GM03348 (cell line): Measurements from ENCODE around the gene SRA1.
"Not testable (repeated sequence)": the region's sequence is repeated elsewhere in the genome, so short reads cannot be mapped to it uniquely, and the experiment has no call there.

ENCODE experiments used
- DNase-seq: peaks from one replicate; pipeline ENCODE4 v3.0.0; 2012; ENCODE audit warnings: low spot score

The SRA1 gene

DNA sequence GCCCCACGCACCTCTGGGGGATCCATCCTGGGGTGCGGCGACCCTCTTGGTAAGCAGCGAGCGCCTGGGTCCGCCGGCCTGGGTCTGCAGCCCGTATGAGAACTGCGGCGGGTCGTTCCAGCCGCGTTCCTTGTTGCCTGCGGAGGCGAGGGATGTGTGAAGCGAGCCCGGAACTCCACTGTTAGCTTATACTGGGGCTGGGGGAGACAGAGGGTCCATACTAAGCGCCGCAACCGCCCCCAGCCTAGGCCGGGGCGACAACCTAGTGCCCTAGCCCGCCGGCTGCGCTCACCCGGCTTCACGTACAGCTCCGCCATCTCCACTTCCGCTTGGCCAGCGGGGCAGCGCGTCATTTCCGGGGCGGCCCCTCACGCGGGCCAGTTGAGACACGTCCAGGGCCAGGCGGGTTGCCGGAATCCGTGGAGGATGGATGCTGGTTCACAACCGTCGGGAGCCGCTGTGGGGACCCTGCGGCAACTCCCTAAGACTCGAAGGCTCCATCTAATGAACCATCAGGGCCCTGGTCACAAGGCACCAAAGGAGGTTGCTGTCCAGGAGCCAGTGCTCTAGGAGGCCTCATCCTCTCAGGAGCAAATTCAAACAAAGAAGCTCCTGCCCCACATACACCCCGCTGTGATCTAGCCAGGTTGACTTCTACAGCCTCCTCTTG is at the start of gene SRA1:
TSS of gene SRA1 (minus strand) at position 338 of the 670 bp plus-strand sequence. CDS start at position 317, 21 bp downstream.
- peak; percentile 95 for DNase-seq

DNA sequence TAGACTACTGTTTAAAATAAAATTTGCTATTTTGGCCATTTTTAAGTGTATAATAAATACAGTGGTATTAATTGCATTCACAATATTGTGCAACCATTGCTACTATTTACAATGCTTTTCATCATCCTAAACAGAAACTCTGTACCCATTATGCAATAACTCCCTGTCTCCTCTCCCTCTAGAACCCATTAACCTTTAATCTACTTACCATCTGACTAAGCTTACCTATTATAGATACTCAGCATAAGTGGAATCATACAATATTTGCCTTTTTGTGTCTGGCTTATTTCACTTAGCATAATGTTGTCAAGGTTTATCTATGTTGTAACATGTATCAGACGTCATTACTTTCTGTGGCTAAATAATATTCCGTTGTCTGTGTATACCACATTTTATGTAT is 49.8 kb upstream of the SRA1 start:
- DNase-seq = no peak

GRCh38 chr5:140605879-140606278 is 48.6 kb upstream of the SRA1 start:
- DNase-seq = no peak

DNA sequence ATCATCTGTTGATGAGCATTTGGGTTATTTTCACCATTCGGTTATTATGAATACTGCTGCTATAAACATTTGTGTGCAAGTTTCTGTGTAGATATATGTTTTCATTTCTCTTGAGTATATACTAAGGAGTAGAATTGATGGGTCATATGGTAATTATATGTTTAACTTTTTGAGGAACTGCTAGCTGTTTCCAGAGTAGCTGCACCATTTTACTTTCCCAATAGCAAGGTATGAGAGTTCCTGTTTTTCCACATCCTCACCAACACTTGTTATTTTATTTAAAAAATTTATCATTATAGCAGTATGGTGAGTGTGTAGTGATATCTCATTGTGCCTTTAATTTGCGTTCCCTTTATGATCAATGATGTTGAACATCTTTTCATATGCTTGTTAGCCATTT is 46.5 kb upstream of the SRA1 start:
- no peak for DNase-seq

- not testable (repeated sequence) for DNase-seq
These were observed 46.1 kb upstream of the SRA1 start for GRCh38 chr5:140603446-140603698.

- no peak for DNase-seq
These were observed 44.9 kb upstream of the SRA1 start for GRCh38 chr5:140602147-140602546.

DNA sequence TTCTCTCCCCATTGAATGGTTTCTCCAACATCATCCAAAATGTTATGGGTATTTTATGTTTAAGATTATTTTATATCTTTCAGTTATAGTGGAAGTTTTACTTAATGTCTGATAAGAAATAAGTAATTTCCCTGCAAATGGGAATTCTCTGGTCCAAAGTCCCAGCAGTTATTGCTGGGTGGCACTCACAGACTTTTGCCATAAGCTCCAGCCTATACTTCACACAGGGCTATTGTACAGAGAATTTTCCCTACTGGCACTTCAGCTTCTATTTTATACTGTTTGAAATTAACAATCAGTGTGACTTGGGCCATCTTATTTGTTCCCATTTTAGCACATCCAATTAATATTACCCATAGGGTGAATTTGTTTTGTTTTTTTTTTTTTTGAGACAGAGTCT is 42.8 kb upstream of the SRA1 start:
- DNase-seq = no peak

DNA sequence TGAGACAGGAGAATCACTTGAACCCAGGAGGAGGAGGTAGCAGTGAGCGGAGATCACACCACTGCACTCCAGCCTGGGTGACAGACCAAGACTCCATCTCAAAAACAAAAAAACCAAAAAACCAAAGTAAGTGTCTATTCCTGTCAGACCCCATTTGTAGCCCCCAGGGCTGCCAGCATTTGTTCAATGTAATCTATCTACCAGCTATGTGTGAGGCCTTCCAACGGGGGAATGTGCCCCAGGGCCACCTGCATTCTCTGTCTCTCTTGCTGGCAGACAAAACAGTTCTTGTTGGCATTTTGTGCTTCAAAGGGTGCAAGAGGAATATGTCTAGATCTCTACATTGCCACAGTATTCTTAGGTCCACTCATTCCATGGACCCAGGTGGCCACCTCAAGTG is 41.6 kb upstream of the SRA1 start:
- no peak for DNase-seq

DNA sequence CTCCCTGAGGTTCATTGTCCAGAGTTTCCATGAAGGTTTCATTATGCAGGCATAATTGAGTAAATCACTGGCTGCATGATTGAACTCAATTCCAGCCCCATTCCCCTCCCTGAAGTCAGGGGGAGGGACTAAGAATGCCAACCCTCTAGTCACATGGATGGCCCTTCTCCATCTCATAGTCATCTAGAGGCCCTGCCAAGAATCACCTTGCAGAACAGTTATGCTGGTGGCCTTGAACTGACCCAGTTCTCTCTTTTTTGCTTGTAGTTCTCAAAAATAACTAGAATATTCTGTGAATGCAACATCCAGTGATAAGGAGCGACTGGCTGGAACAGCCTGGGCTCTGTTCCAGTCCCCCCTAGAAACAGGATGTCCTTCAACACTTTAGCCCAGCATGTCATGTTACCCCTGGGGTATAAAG is 39.1 kb upstream of the SRA1 start:
- DNase-seq = no peak

DNA sequence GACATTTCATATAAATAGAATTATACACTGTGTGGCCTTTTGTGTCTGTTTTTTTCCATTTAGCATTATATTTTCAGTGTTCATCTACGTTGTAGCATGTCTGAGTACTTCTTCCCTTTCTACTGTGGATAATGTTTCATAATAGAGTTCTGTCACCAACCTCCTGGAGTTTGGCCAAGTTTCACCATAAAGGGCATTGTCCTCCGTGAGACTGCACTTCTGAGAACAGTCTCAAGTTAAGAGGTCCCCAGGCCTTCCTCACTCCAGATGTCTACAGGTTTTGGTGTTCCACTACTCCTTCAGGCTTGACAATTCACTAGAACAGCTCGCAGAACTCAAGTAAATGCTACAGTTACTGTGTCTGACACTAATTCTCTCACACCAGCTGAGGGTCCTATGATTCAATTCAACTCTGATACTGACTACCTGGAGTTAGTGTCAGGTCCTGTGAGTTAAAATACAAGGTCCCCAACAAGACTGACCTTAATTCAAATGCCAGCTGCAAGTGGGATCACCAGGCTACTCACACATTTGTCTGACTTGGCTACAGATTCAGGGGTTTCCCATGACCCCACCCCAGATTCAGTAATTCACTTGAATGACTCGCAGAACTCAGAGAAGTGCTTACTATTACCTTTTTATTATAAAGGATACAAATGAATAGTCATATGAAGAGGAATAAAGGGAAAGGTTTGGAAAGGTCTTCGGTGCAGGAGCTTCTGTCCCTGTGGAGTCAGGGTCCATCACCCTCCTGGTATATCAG is 38.4 kb upstream of the SRA1 start:
- no peak for DNase-seq

DNA sequence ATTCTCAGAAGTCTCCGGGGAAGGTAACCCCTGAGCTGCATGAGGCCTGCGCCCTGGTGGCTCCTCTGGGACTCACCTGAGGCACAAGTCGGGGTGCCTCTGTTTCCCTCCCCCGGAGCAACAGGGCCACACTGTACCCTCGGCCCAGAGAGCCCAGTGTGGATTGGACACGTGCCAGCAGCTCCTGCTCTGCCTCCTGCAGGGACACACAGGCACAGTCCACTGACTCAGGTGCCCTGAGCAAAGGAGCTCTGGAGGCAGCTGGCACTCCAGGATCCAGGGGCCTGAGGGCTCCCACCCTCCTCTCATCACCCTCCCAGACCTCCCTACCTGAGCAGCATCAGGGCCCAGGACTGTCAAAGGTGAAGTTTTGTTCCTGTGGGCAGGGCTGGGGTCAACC is 36.9 kb upstream of the SRA1 start:
- no peak for DNase-seq

DNA sequence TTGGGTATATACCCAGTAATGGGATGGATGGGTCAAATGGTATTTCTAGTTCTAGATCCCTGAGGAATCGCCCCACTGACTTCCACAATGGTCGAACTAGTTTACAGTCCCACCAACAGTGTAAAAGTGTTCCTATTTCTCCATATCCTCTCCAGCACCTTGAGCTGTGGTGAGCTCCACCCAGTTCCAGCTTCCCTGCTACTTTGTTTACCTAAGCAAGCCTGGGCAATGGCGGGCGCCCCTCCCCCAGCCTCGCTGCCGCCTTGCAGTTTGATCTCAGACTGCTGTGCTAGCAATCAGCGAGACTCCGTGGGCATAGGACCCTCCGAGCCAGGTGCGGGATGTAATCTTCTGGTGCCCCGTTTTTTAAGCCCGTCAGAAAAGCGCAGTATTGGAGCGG is 35.8 kb upstream of the SRA1 start:
- not testable (repeated sequence) for DNase-seq

- peak; percentile 67 for DNase-seq
These were observed 34.6 kb upstream of the SRA1 start for GRCh38 chr5:140591747-140592372.

- no peak for DNase-seq
These were observed 33.6 kb upstream of the SRA1 start for GRCh38 chr5:140590861-140591260.

GRCh38 chr5:140588311-140589070 is 31.2 kb upstream of the SRA1 start:
- peak; percentile 69 for DNase-seq

GRCh38 chr5:140587495-140587894 is 30.2 kb upstream of the SRA1 start:
- no peak for DNase-seq

GRCh38 chr5:140579188-140579747 is 22.0 kb upstream of the SRA1 start:
- not testable (repeated sequence) for DNase-seq

DNA sequence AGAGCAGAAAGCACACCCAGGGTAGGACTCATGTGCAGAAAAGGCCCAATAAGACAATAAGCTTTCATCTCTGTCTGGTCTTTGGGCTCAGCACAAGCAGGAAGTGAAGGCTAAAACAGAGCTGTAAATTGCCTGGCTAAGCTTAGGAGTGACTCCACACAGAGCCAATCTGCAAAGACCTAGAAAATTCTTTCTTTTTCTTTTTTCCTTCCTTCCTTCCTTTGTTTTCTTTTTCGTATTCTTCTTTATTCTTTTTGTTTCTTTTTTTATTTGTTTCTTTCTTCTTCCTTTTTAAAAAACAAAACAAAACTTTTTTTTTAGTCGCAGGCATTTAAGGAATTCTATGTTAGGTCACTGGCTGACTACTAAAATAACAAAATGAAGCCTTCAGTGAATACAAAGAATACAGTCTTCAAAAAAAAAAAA is 19.5 kb upstream of the SRA1 start:
- no peak for DNase-seq

DNA sequence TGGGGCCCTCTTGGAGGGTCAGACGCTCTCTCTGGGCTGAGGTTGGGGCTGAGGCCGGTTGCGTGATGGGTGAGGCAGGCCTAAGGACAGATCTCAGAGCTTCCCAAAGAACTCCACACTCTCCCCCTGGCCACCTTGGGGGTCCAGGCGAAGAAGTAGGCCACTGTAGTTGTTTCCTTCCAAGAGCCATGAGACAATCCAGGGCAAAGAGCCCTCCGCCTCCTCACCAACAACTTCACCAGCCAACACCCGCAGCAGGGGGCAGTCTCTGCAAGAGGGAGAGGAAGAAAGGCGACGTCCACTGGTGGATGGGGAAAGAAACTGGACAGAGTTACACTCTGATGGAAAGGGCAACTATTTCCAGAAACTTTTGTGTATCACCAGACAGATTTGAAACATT is 18.0 kb upstream of the SRA1 start:
- peak; percentile 62 for DNase-seq

- no peak for DNase-seq
These were observed 16.9 kb upstream of the SRA1 start for GRCh38 chr5:140574165-140574564.

GRCh38 chr5:140573683-140574082 is 16.4 kb upstream of the SRA1 start:
- DNase-seq = no peak

- no peak for DNase-seq
These were observed 13.8 kb upstream of the SRA1 start for GRCh38 chr5:140571105-140571504.
